Common myeloid progenitor, CD34-positive (primary cell): ENCODE data around the gene CBL.

Experiments
- CTCF ChIA-PET: fragments of 350-600 bp; sonication (Branson Sonifier 250); formaldehyde crosslinking; loops from one replicate; lab custom pipeline; 2021; ENCODE audit warnings: antibody characterized with exemption; lab: Charles Lee
- POLR2A ChIA-PET: fragments of 350-600 bp; sonication (Branson Sonifier 250); formaldehyde crosslinking; loops from one replicate; lab custom pipeline; 2021; ENCODE audit warnings: antibody characterized with exemption; lab: Charles Lee
- DNase-seq, 3 donors: peaks; one replicate each; pipeline versions ENCODE4 v3.0.0 to v3.0.0-alpha.2; 2013
- H3K27ac ChIP-seq, 2 experiments: 1 replicate in 1 of 2; 2 replicates in 1 of 2; pipeline ENCODE4 v1.7.0; 2013; ENCODE audit warnings: inconsistent platforms in 2 of 2, low read length in 2 of 2, mild to moderate bottlenecking in 2 of 2, low read depth in 1 of 2, moderate library complexity in 1 of 2; ENCODE audit not compliant: severe bottlenecking in 2 of 2, insufficient read depth in 1 of 2, poor library complexity in 1 of 2
- H3K27me3 ChIP-seq, 5 experiments: replicated peaks in 2 of 5; 1 replicate in 3 of 5; 2 replicates in 2 of 5; pipeline versions ENCODE4 v1.6.1 to v1.7.0; 2013; ENCODE audit warnings: low read length in 4 of 5, mild to moderate bottlenecking in 2 of 5, moderate library complexity in 2 of 5, inconsistent platforms in 1 of 5; ENCODE audit not compliant: insufficient read depth in 5 of 5, control insufficient read depth in 4 of 5
- H3K36me3 ChIP-seq, 4 experiments: 1 replicate in 2 of 4; 2 replicates in 2 of 4; pipeline versions ENCODE4 v1.6.1 to v1.7.0; 2013; ENCODE audit warnings: low read length in 3 of 4, control low read depth in 1 of 4, mild to moderate bottlenecking in 1 of 4; ENCODE audit not compliant: control insufficient read depth in 4 of 4, insufficient read depth in 4 of 4
- H3K4me1 ChIP-seq, 4 experiments: 1 replicate in 3 of 4; 2 replicates in 1 of 4; pipeline versions ENCODE4 v1.6.1 to v1.7.1; 2013; ENCODE audit warnings: low read length in 3 of 4, mild to moderate bottlenecking in 3 of 4, control low read depth in 1 of 4, inconsistent platforms in 1 of 4, moderate library complexity in 1 of 4; ENCODE audit not compliant: control insufficient read depth in 4 of 4, insufficient read depth in 4 of 4; ENCODE audit errors: control extremely low read depth in 1 of 4
- H3K4me3 ChIP-seq, 7 experiments: 1 replicate in 4 of 7; 2 replicates in 3 of 7; pipeline versions ENCODE4 v1.5.1 to v1.7.0; 2013; ENCODE audit warnings: mild to moderate bottlenecking in 7 of 7, low read length in 6 of 7, moderate library complexity in 6 of 7, inconsistent platforms in 2 of 7, low read depth in 2 of 7, control low read depth in 1 of 7; ENCODE audit not compliant: insufficient read depth in 4 of 7, control insufficient read depth in 1 of 7; ENCODE audit errors: extremely low read depth in 1 of 7
- H3K9me3 ChIP-seq, 5 experiments: 1 replicate in 4 of 5; 2 replicates in 1 of 5; pipeline versions ENCODE4 v1.6.1 to v1.7.1; 2013; ENCODE audit warnings: low read length in 4 of 5, mild to moderate bottlenecking in 2 of 5, inconsistent platforms in 1 of 5, low read depth in 1 of 5, moderate library complexity in 1 of 5; ENCODE audit not compliant: control insufficient read depth in 4 of 5, insufficient read depth in 2 of 5; ENCODE audit errors: control extremely low read depth in 1 of 5
- WGBS: methylation state at CpG from one replicate; pipeline ENCODE4 v1.1.5; 2013; ENCODE audit not compliant: insufficient coverage; 5-methylcytosine and 5-hydroxymethylcytosine counted together

Gene CBL

DNA sequence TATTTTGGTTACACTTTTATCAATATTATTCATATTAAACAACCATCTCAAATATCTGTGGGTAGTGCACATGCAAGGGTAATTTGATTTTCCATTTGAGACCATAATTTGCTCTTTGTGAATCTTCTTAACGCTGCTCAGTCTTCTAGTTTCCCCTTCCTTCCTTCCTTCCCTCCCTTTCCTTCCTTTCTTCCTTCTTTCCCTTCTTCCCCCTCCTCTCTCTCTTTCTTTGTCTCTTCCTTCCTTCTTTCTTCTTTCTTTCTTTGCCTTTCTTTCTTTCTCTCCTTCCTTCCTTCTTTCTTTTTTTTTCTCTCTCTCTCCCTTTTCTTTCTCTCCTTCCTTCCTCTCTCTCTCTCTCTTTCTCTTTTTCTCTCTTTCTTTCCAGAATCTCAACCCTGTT lies 124.1 kb downstream of the CBL start:
- CTCF ChIA-PET, result interaction anchor here (1.7 kb wide), 1 partner anchor 9 kb away, joined by 6 read pairs; no protein-coding TSS in a partner anchor
- 30% methylated on average over 1 of the region's 1 CpG for WGBS
- Histone ChIP-seq H3K4me1 (peaks cover 0 to 12% (median 10%) of the 10 kb centered on the region in 4 experiments), H3K36me3 (no peaks in the 10 kb centered on the region), H3K27ac (no peak overlapping the region), H3K4me3 (no peak overlapping the region), H3K9me3 (no peaks in the 10 kb centered on the region), H3K27me3 (peaks cover 0 to 2% (median 0%) of the 10 kb centered on the region in 5 experiments)
- POLR2A ChIA-PET, result no interaction called here
- DNase-seq, result no peak

DNA sequence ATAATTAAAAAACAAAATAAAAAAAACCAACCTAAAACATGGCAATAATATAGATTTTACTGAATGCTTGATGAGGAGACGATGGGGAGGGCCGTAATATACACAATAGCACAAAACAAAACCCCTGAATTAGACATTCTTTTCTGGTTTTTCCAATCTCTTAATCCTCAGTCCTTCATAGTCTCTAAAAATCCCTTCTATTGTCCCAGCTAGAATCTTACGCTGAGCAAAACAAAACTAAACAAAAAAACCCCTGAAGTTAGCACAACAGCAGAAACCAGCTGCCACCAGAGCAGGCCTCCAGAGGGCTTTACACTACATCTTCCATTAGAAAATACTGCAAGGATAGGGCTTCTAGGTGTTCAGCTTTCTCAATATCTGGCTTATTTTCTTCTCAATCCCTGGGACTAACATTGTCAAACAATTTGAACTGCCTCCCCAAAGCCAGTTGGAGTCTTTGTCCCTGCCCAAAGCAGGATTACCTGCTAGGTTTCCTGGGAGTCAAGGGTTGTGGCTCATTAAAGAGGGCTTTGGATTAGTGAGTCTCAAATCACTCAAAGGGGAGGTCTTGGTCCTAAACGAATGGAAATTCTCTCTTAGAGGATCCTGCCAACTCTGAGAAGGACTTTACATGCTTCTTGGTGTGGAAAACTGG lies 126.1 kb downstream of the CBL start:
- H3K4me1 ChIP-seq, result peaks cover 0 to 20% (median 15%) of the 10 kb centered on the region in 4 experiments
- POLR2A ChIA-PET, result no interaction called here
- DNase-seq, result no peak
- CTCF ChIA-PET, result interaction anchor here (0.9 to 1.7 kb wide), 3 partner anchors 9 to 18 kb away, joined by 3 to 8 read pairs (median 3); no protein-coding TSS in a partner anchor
- peaks cover 0 to 2% (median 0%) of the 10 kb centered on the region in 5 experiments for H3K27me3 ChIP-seq
- H3K9me3 ChIP-seq, result no peaks in the 10 kb centered on the region
- 79% methylated on average over 1 of the region's 4 CpGs for WGBS
- H3K4me3 ChIP-seq, result no peak overlapping the region
- H3K27ac ChIP-seq, result no peak overlapping the region
- H3K36me3 ChIP-seq, result peaks cover 4 to 14% (median 9%) of the 10 kb centered on the region in 4 experiments

DNA sequence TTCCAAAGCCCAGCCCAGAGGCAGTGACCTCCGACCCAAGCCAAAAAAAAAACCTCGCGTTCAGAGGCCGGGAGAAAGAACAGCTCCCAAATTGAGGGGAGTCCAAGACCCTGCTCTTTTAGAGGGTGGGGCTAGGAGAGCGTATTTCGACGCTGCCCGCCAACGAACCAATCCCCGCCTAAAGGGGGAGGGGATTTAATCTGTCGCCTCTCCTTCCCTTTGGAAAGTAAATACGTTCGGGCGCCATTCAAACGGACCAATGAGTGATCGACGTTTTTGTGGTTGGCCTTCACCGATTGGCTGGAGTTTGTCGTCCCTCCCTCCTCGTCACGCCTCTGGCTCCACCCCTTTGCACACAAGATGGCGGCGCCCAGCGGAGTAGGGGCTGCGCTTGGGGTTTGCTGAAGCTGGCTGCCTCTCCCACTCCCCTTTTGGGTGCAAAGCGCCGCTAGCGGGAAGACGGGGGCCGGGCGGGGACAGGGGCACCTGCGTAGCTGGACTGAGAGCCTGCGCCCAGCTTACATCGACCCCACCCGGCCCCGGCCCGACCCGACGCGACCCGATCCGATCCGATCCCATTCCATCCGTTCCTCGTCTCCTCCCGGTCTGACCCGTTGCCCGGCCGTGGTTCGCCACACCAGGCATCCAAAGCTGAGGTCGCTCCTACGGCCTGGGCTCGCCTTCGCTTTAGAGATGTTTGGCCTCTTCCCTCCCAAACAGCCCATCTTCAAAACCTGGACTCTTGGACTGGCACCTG lies 128.2 kb downstream of the CBL start, which contains the start of gene RNF26:
RNF26 (plus strand) TSS at position 354 of the 757 bp plus-strand sequence. CDS start 596 bp downstream, outside the sequence.
- Histone ChIP-seq H3K36me3 (peaks cover 4 to 15% (median 10%) of the 10 kb centered on the region in 4 experiments), H3K4me3 (peak within 1 kb of the TSS; percentile 53 to 96 (median 93)), H3K27ac (peak within 1 kb of the TSS; percentile 79 to 90), H3K4me1 (peaks cover 0 to 29% (median 21%) of the 10 kb centered on the region in 4 experiments), H3K9me3 (no peaks in the 10 kb centered on the region), H3K27me3 (peaks cover 0 to 10% (median 10%) of the 10 kb centered on the region in 5 experiments)
- POLR2A ChIA-PET, result no interaction called here
- CTCF ChIA-PET, result interaction anchor here (0.7 to 8.3 kb wide), 2 partner anchors 12 to 22 kb away, joined by 3 to 90 read pairs; no protein-coding TSS in a partner anchor
- peak; percentile 98 for DNase-seq
- WGBS, result 0% methylated on average over 49 of the region's 54 CpGs

DNA sequence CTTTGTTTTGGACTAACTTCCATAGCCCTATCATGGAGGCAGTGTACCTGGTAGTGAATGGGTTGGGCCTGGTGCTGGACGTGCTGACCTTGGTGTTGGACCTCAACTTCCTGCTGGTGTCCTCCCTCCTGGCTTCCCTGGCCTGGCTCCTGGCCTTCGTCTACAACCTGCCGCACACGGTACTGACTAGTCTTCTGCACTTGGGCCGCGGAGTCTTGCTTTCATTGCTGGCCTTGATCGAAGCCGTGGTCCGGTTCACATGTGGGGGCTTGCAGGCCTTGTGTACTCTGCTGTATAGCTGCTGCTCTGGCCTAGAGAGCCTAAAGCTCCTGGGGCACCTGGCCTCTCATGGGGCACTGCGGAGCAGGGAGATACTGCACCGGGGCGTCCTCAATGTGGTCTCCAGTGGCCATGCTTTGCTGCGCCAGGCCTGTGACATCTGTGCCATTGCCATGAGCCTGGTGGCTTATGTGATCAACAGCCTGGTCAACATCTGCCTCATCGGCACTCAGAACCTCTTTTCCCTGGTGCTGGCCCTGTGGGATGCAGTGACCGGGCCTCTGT lies 129.0 kb downstream of the CBL start:
- Histone ChIP-seq H3K27me3 (peaks cover 0 to 19% (median 12%) of the 10 kb centered on the region in 5 experiments), H3K9me3 (no peaks in the 10 kb centered on the region), H3K4me1 (peaks cover 0 to 36% (median 29%) of the 10 kb centered on the region in 4 experiments), H3K4me3 (peak overlapping the region; percentile 53 to 96 (median 93)), H3K27ac (peak overlapping the region in 1 of 2 experiments; percentile 90), H3K36me3 (peaks cover 4 to 15% (median 10%) of the 10 kb centered on the region in 4 experiments)
- WGBS, result 83% methylated on average over 15 of the region's 15 CpGs
- CTCF ChIA-PET, result interaction anchor here (0.7 to 12.0 kb wide), 4 partner anchors 13 to 39 kb away, joined by 3 to 90 read pairs (median 32); no protein-coding TSS in a partner anchor
- no peak for DNase-seq
- POLR2A ChIA-PET, result no interaction called here

DNA sequence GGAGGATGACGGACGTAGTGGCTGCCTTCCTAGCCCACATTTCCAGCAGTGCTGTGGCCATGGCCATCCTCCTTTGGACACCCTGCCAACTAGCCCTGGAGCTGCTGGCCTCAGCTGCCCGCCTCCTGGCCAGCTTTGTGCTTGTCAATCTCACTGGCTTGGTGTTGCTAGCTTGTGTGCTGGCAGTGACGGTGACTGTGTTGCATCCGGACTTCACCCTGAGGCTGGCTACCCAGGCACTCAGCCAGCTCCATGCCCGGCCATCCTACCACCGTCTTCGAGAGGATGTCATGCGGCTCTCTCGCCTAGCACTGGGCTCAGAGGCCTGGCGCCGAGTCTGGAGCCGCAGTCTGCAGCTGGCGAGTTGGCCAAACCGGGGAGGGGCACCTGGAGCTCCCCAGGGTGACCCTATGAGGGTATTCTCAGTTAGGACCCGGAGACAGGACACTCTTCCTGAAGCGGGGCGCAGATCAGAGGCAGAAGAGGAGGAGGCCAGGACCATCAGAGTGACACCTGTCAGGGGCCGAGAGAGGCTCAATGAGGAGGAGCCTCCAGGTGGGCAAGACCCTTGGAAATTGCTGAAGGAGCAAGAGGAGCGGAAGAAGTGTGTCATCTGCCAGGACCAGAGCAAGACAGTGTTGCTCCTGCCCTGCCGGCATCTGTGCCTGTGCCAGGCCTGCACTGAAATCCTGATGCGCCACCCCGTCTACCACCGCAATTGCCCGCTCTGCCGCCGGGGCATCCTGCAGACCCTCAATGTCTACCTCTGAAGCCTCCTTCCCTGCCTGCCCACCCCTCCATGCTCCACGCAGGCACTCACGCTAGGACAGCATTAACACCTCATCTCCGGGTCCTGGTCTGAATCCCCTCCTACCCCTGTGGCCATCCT lies 129.8 kb downstream of the CBL start:
- Histone ChIP-seq H3K9me3 (no peaks in the 10 kb centered on the region), H3K27ac (peak overlapping the region in 1 of 2 experiments; percentile 90), H3K36me3 (peaks cover 4 to 15% (median 10%) of the 10 kb centered on the region in 4 experiments), H3K4me3 (peak overlapping the region in 4 of 7 experiments; percentile 91 to 96 (median 94)), H3K4me1 (peaks cover 0 to 42% (median 36%) of the 10 kb centered on the region in 4 experiments), H3K27me3 (peaks cover 0 to 26% (median 12%) of the 10 kb centered on the region in 5 experiments)
- ChIA-PET POLR2A (no interaction called here), CTCF (interaction anchor here (1.1 to 12.0 kb wide), 4 partner anchors 13 to 38 kb away, joined by 3 to 90 read pairs (median 33); no protein-coding TSS in a partner anchor)
- 95% methylated on average over 29 of the region's 30 CpGs for WGBS
- DNase-seq, result no peak
